ENCODE results near the gene PRM3. TPM values are rescaled to one million over a fixed set of nuclear protein-coding genes. Genes with fewer than 3 reads are reported as not detected.

The PRM3 gene
- total and polyA plus RNA-seq, 2 of the 8 experiments (the other 6 are each of a cell fraction or from before 2014, with no cell fraction given): not detected

GRCh38 chr16:11260596-11260966, 12.8 kb downstream of the PRM3 start:
- no peak overlapping the region for H4K8ac ChIP-seq (ENCODE audit: extremely low read depth, insufficient read depth, low read length)
- no peak for DNase-seq (ENCODE audit: low read depth in 1 of 2, low spot score in 2 of 2)
- H3K36me3 ChIP-seq (ENCODE audit: control insufficient read depth in 2 of 4, insufficient read depth in 4 of 4, low read length in 3 of 4): no peaks in the 10 kb centered on the region
- H3K79me1 ChIP-seq (ENCODE audit: low read depth, low read length): no peaks in the 10 kb centered on the region
- no peaks in the 10 kb centered on the region for H4K20me1 ChIP-seq (replicated peaks in 1 of 2; ENCODE audit: control insufficient read depth in 1 of 2, insufficient read depth in 2 of 2, low read length in 2 of 2)
- H3K18ac ChIP-seq (ENCODE audit: extremely low read depth, low read length): no peak overlapping the region
- no peak overlapping the region for H2BK120ac ChIP-seq (replicated peaks; ENCODE audit: low read depth, low read length)
- no peaks in the 10 kb centered on the region for H3K9me3 ChIP-seq (ENCODE audit: insufficient read depth in 2 of 2, low read depth in 1 of 2, low read length in 1 of 2)
- H2BK12ac ChIP-seq (ENCODE audit: low read depth, low read length): peak overlapping the region; percentile 53; the same call in 1 of the 2 replicates
- no peak overlapping the region for H3K9ac ChIP-seq (replicated peaks in 1 of 4; ENCODE audit: extremely low read depth in 1 of 4, low read depth in 3 of 4, low read length in 3 of 4)
- no peak overlapping the region for H2BK20ac ChIP-seq (ENCODE audit: low read length)
- H2AFZ ChIP-seq (ENCODE audit: low read length): no peak overlapping the region
- no peak overlapping the region for H3K56ac ChIP-seq (replicated peaks; ENCODE audit: insufficient read length, low read depth, low read length)
- no peak overlapping the region for H3K4me3 ChIP-seq (ENCODE audit: extremely low read depth in 1 of 4, insufficient read depth in 2 of 4, low read depth in 3 of 4, low read length in 4 of 4)
- H3K4me2 ChIP-seq (ENCODE audit: insufficient read depth in 1 of 2, low read depth in 2 of 2, low read length in 2 of 2): no peak overlapping the region
- H3K23ac ChIP-seq (ENCODE audit: insufficient read length): no peak overlapping the region
- 79% methylated on average over 3 of the region's 3 CpGs; no CpG with 5 or more reads in 1 of the 2 experiments for WGBS, 2 experiments (ENCODE audit: extremely low coverage in 1 of 2, insufficient coverage in 1 of 2, insufficient read length in 1 of 2, insufficient replicate concordance in 2 of 2, low coverage in 1 of 2, low lambda C conversion rate in 2 of 2, missing lambda C conversion rate in 1 of 2)
- H3K4ac ChIP-seq (replicated peaks; ENCODE audit: insufficient read length, low read depth, low read length): no peak overlapping the region
- H4K91ac ChIP-seq (replicated peaks; ENCODE audit: insufficient read length, low read length): peak overlapping the region; percentile 17
- H4K5ac ChIP-seq (ENCODE audit: insufficient read length, low read depth, low read length): no peak overlapping the region
- H3K79me2 ChIP-seq (ENCODE audit: control insufficient read depth in 1 of 2, insufficient read depth in 2 of 2, low read length in 2 of 2): no peaks in the 10 kb centered on the region
- H3K14ac ChIP-seq (ENCODE audit: insufficient read length): no peak overlapping the region
- no peak overlapping the region for H2BK15ac ChIP-seq (ENCODE audit: low read length)
- H2BK5ac ChIP-seq (ENCODE audit: low read depth, low read length): no peak overlapping the region
- POLR2A ChIA-PET (ENCODE audit: partially characterized antibody): interaction anchor here (0.6 to 2.4 kb wide), 7 partner anchors 9 to 109 kb away, joined by 3 to 6 read pairs (median 3); no protein-coding TSS in a partner anchor
- H3K4me1 ChIP-seq (replicated peaks in 1 of 4; ENCODE audit: control insufficient read depth in 3 of 4, insufficient read depth in 4 of 4, low read length in 3 of 4): peaks cover 0 to 8% (median 1%) of the 10 kb centered on the region in 4 experiments; a peak in 4 of 7 replicates
- TF ChIP-seq NRF1 (IDR thresholded peaks at IDR 0.05; ENCODE audit: low read depth, low read length) (no peak), SIN3A (conservative IDR thresholded peaks at IDR 0.05 in 1 of 2, IDR thresholded peaks at IDR 0.05 in 1 of 2; ENCODE audit: low read depth in 1 of 2, low read length in 2 of 2) (0 out of 4 replicates have a peak, but pooled peaks of 1 of the 2 experiments have one; percentile 22), TCF12 (IDR thresholded peaks at IDR 0.05; ENCODE audit: low read depth, low read length) (0 out of 2 replicates have a peak, but pooled peaks have one; percentile 26), TEAD4 (IDR thresholded peaks at IDR 0.05; ENCODE audit: low read depth, low read length) (peak; percentile 66; the same call in 1 of the 2 replicates)
- no peak overlapping the region for H3K27ac ChIP-seq (ENCODE audit: low read depth, low read length)
- peak overlapping the region; percentile 47; the same call in 1 of the 2 replicates for H2AK5ac ChIP-seq (ENCODE audit: low read depth, low read length)
- peaks cover 9% of the 10 kb centered on the region for H3K23me2 ChIP-seq (ENCODE audit: low read depth, low read length)
- no peaks in the 10 kb centered on the region; a peak in 1 of 7 replicates for H3K27me3 ChIP-seq (replicated peaks in 1 of 4; ENCODE audit: control insufficient read depth in 3 of 4, extremely low read depth in 1 of 4, insufficient read depth in 3 of 4, low read length in 3 of 4)
- FAIRE-seq: no peak
- CTCF ChIA-PET (ENCODE audit: partially characterized antibody): interaction anchor here (0.7 to 6.8 kb wide), 10 partner anchors 10 to 293 kb away, joined by 3 to 79 read pairs (median 5); partner anchors contain the start of genes PRM3 and TNP2
